ENCODE data around the gene MMP26.
"Not testable (repeated sequence)": the region's sequence is repeated elsewhere in the genome, so short reads cannot be mapped to it uniquely, and the experiment has no call there.

The MMP26 gene

GRCh38 chr11:4722616-4723534 lies 18.3 kb downstream of the MMP26 start:
- not testable (repeated sequence) for DNase-seq (ENCODE audit: low spot score)

- no peak for DNase-seq (ENCODE audit: low spot score)
These were observed 22.6 kb downstream of the MMP26 start for GRCh38 chr11:4727171-4727570.

GRCh38 chr11:4740735-4741134 lies 36.2 kb downstream of the MMP26 start:
- DNase-seq (ENCODE audit: low spot score): no peak

GRCh38 chr11:4748438-4748837 lies 43.9 kb downstream of the MMP26 start:
- no peak for DNase-seq (ENCODE audit: low spot score)

- DNase-seq (ENCODE audit: low spot score): no peak
These were observed 46.6 kb downstream of the MMP26 start for GRCh38 chr11:4751201-4751600.

All from activated CD4-positive, alpha-beta T cell treated with anti-CD3 and anti-CD28 coated beads, Interleukin-2, Interleukin-4, amounts not matched to agents 100 ng/mL and 50 ng/mL, durations not matched to agents 16 hours and 8 hours (primary cell).